CD14-positive monocyte (primary cell): ENCODE measurements around the gene FAM50B. TPM values are rescaled to one million over a fixed set of nuclear protein-coding genes. Genes with fewer than 3 reads are reported as not detected.

Experiments used
- DNase-seq, 3 donors: peaks; one replicate each; pipeline ENCODE4 v3.0.0-alpha.2; 2011 to 2022
- H2AFZ ChIP-seq: 2 replicates; pipeline ENCODE4 v1.6.0; 2012; ENCODE audit warnings: mild to moderate bottlenecking, low read depth, low read length, inconsistent platforms; ENCODE audit not compliant: insufficient read depth, poor library complexity, severe bottlenecking
- H3K27ac ChIP-seq, 2 donors: 1 replicate in 1 of 2; 2 replicates in 1 of 2; pipeline ENCODE4 v1.5.1; 2012 to 2013; ENCODE audit warnings: low read length in 2 of 2, control low read depth in 1 of 2, inconsistent platforms in 1 of 2, low read depth in 1 of 2, mild to moderate bottlenecking in 1 of 2
- H3K27me3 ChIP-seq, 2 donors: one replicate each; pipeline versions ENCODE4 v1.6.0 to v1.6.1; 2011 to 2013; ENCODE audit warnings: low read length in 2 of 2; ENCODE audit not compliant: control insufficient read depth in 2 of 2, insufficient read depth in 2 of 2
- H3K36me3 ChIP-seq, 2 donors: replicated peaks in 1 of 2; 1 replicate in 1 of 2; 2 replicates in 1 of 2; pipeline versions ENCODE4 v1.5.1 to v1.6.1; 2012 to 2013; ENCODE audit warnings: low read length in 2 of 2, control low read depth in 1 of 2, inconsistent platforms in 1 of 2, mild to moderate bottlenecking in 1 of 2; ENCODE audit not compliant: insufficient read depth in 2 of 2, control insufficient read depth in 1 of 2
- H3K4me1 ChIP-seq, 2 donors: 1 replicate in 1 of 2; 2 replicates in 1 of 2; pipeline versions ENCODE4 v1.5.1 to v1.6.1; 2012 to 2013; ENCODE audit warnings: low read length in 2 of 2, control low read depth in 1 of 2, inconsistent platforms in 1 of 2, mild to moderate bottlenecking in 1 of 2, moderate library complexity in 1 of 2; ENCODE audit not compliant: insufficient read depth in 2 of 2, control insufficient read depth in 1 of 2
- H3K4me2 ChIP-seq: replicated peaks from 2 replicates; pipeline ENCODE3; 2012; ENCODE audit warnings: low read length, moderate library complexity, mild to moderate bottlenecking; ENCODE audit not compliant: poor library complexity, severe bottlenecking; ENCODE audit errors: extremely low read depth
- H3K4me3 ChIP-seq, 3 experiments: fragments of 200-600 bp in 1 of 3; sonication (generic) in 1 of 3; replicated peaks in 1 of 3; 1 replicate in 2 of 3; 2 replicates in 1 of 3; pipeline ENCODE4 v1.5.1; 2011 to 2013; ENCODE audit warnings: low read length in 3 of 3, mild to moderate bottlenecking in 3 of 3, control low read depth in 2 of 3, low read depth in 2 of 3, inconsistent platforms in 1 of 3, moderate library complexity in 1 of 3
- H3K79me2 ChIP-seq: 2 replicates; pipeline ENCODE4 v1.6.0; 2012; ENCODE audit warnings: mild to moderate bottlenecking, control low read depth, inconsistent platforms, low read length, moderate library complexity; ENCODE audit not compliant: insufficient read depth
- H3K9ac ChIP-seq: 2 replicates; pipeline ENCODE4 v1.6.0; 2017; ENCODE audit warnings: low read length, mild to moderate bottlenecking; ENCODE audit not compliant: insufficient read depth, poor library complexity, severe bottlenecking
- H3K9me3 ChIP-seq, 2 donors: replicated peaks in 1 of 2; 1 replicate in 1 of 2; 2 replicates in 1 of 2; pipeline versions ENCODE4 v1.5.1 to v1.6.1; 2012 to 2013; ENCODE audit warnings: low read length in 2 of 2, control low read depth in 1 of 2; ENCODE audit not compliant: control insufficient read depth in 1 of 2, insufficient read depth in 1 of 2
- H4K20me1 ChIP-seq: 2 replicates; pipeline ENCODE4 v1.6.0; 2012; ENCODE audit warnings: mild to moderate bottlenecking, low read length, control low read depth, moderate library complexity; ENCODE audit not compliant: insufficient read depth
- H3K27ac Mint-ChIP-seq, 7 donors: one replicate each; pipeline ENCODE4 v1.8.0; 2020; ENCODE audit warnings: mild to moderate bottlenecking in 7 of 7, mixed read lengths in 7 of 7, moderate library complexity in 6 of 7, inconsistent platforms in 2 of 7
- H3K27me3 Mint-ChIP-seq, 3 donors: one replicate each; pipeline ENCODE4 v1.8.0; 2021 to 2022; ENCODE audit warnings: low read depth in 3 of 3, mild to moderate bottlenecking in 3 of 3, mixed read lengths in 3 of 3, moderate library complexity in 3 of 3, inconsistent platforms in 1 of 3
- H3K36me3 Mint-ChIP-seq, 2 donors: one replicate each; pipeline ENCODE4 v1.8.0; 2020; ENCODE audit warnings: mixed read lengths in 2 of 2, inconsistent platforms in 1 of 2, mild to moderate bottlenecking in 1 of 2
- H3K4me1 Mint-ChIP-seq: one replicate; pipeline ENCODE4 v1.8.0; 2020; ENCODE audit warnings: mild to moderate bottlenecking, mixed read lengths
- H3K4me3 Mint-ChIP-seq, 2 donors: one replicate each; pipeline ENCODE4 v1.8.0; 2020; ENCODE audit warnings: mild to moderate bottlenecking in 2 of 2, mixed read lengths in 2 of 2, moderate library complexity in 1 of 2
- H3K9me3 Mint-ChIP-seq, 7 donors: one replicate each; pipeline ENCODE4 v1.8.0; 2020 to 2022; ENCODE audit warnings: mixed read lengths in 7 of 7, mild to moderate bottlenecking in 6 of 7, moderate library complexity in 6 of 7, inconsistent platforms in 2 of 7
- WGBS: methylation state at CpG from one replicate; pipeline ENCODE4 v1.1.5; 2013; ENCODE audit warnings: missing lambda C conversion rate; ENCODE audit not compliant: insufficient coverage; 5-methylcytosine and 5-hydroxymethylcytosine counted together
- intact Hi-C, 2 donors: fragments of 100-400 bp; cut with micrococcal nuclease; formaldehyde crosslinking; loops; one replicate each; pipeline versions ENCODE4 v1.15.0 to v1.15.1; 2023
- polyA plus RNA-seq, 3 donors: library from polyadenylated mRNA; depleted of rRNA in 1 of 3; unstranded in 2 of 3; stranded (reverse) in 1 of 3; fragments of 300-500 nt in 2 of 3; fragments of >200 nt in 1 of 3; fragmentation: Illumina TruSeq in 2 of 3; gene quantifications; 1 replicate in 2 of 3; 2 replicates in 1 of 3; pipeline ENCODE4 v1.2.3, GENCODE V29; 2012 to 2021
- TF ChIP-seq, protein P1 (sequence below): fragments of 200-600 bp; IDR thresholded peaks from one replicate; pipeline ENCODE4 v1.8.0; 2022; ENCODE audit warnings: antibody characterized with exemption, mild to moderate bottlenecking

Gene FAM50B
- polyA plus RNA-seq, 3 donors = 1.8 to 3.3 (median 3.0) TPM

DNA sequence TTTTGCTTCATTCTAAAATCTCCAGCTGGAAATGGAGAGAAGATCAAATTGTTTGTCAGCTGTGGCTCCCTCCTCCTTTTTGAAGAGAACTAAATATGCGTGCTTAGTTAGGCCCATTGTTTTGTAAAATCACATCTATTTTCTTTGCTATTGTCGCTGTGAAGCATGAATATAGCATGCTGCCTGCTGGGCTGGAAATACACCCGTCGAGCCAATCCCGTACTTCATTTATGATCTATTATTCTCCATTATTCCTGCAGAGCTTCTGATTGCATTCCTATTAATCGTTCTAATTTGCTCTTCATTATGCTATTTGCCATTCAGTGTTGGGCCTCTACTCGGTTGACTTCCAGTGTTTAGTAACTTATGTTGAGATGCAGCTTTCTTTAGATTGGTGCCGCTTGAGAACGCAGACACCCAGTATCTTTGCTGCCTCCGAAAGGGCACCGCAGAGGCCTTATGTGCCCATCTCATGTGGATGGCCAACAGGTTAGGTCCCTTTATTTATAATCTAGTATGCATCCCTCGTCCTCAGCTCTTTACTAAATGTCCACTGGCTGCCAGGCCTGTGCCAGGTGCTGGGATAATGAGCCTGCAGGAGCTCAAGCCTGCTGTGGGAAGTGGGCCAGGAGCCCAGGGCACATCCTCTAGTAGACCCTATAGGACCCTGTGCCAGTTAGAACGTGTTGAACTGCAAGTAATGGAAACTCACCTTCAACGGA, 45.6 kb downstream of the FAM50B start:
- Histone ChIP-seq H3K79me2 (no peaks in the 10 kb centered on the region), H3K4me2 (no peak overlapping the region), H3K27ac (no peak overlapping the region), H3K4me1 (no peaks in the 10 kb centered on the region), H3K9me3 (no peaks in the 10 kb centered on the region), H3K4me3 (no peak overlapping the region), H2AFZ (no peak overlapping the region), H3K27me3 (no peaks in the 10 kb centered on the region), H3K9ac (no peak overlapping the region), H4K20me1 (no peaks in the 10 kb centered on the region), H3K36me3 (no peaks in the 10 kb centered on the region)
- Mint-ChIP-seq H3K4me3 (no peak overlapping the region), H3K36me3 (no peaks in the 10 kb centered on the region), H3K27ac (no peak overlapping the region), H3K27me3 (peaks cover 0 to 5% (median 5%) of the 10 kb centered on the region in 3 donors), H3K4me1 (no peaks in the 10 kb centered on the region), H3K9me3 (peaks cover 0 to 5% (median 0%) of the 10 kb centered on the region in 7 donors)
- TF ChIP-seq, protein P1, sequence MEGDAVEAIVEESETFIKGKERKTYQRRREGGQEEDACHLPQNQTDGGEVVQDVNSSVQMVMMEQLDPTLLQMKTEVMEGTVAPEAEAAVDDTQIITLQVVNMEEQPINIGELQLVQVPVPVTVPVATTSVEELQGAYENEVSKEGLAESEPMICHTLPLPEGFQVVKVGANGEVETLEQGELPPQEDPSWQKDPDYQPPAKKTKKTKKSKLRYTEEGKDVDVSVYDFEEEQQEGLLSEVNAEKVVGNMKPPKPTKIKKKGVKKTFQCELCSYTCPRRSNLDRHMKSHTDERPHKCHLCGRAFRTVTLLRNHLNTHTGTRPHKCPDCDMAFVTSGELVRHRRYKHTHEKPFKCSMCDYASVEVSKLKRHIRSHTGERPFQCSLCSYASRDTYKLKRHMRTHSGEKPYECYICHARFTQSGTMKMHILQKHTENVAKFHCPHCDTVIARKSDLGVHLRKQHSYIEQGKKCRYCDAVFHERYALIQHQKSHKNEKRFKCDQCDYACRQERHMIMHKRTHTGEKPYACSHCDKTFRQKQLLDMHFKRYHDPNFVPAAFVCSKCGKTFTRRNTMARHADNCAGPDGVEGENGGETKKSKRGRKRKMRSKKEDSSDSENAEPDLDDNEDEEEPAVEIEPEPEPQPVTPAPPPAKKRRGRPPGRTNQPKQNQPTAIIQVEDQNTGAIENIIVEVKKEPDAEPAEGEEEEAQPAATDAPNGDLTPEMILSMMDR = no peak
- DNase-seq = no peak
- intact Hi-C loops = no loop called here
- 100% methylated on average over 9 of the region's 14 CpGs for WGBS

DNA sequence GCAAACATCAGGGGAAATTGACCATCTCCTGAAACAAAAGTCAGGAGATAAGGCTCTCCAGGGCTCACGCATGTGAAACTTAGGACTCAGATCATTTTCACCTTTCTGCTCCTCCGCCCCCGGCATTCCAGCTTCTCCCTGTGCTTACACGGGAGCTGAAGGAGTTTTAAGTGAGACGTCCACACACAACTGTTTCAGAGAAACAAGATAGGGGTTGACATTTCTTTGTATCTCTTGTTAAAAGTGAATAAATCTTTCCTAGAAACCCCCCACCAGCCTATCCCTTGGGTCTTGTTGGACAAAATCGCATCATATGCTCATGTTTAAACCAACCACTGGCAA, 46.1 kb downstream of the FAM50B start:
- Histone ChIP-seq H3K9me3 (no peaks in the 10 kb centered on the region), H3K79me2 (no peaks in the 10 kb centered on the region), H3K36me3 (no peaks in the 10 kb centered on the region), H3K9ac (no peak overlapping the region), H3K4me3 (no peak overlapping the region), H4K20me1 (no peaks in the 10 kb centered on the region), H3K27me3 (no peaks in the 10 kb centered on the region), H3K27ac (no peak overlapping the region), H3K4me2 (no peak overlapping the region), H2AFZ (no peak overlapping the region), H3K4me1 (no peaks in the 10 kb centered on the region)
- H3K36me3 Mint-ChIP-seq = no peaks in the 10 kb centered on the region
- no peaks in the 10 kb centered on the region for H3K4me1 Mint-ChIP-seq
- TF ChIP-seq, protein P1 = no peak
- peaks cover 0 to 8% (median 5%) of the 10 kb centered on the region in 3 donors for H3K27me3 Mint-ChIP-seq
- intact Hi-C loops = no loop called here
- no peak overlapping the region for H3K27ac Mint-ChIP-seq
- no peak overlapping the region for H3K4me3 Mint-ChIP-seq
- no peak for DNase-seq
- 100% methylated on average over 3 of the region's 6 CpGs for WGBS
- peaks cover 0 to 5% (median 0%) of the 10 kb centered on the region in 7 donors for H3K9me3 Mint-ChIP-seq
